K562 (cell line): ENCODE results near the gene SPATA16. TPM values are rescaled to one million over a fixed set of nuclear protein-coding genes. Genes with fewer than 3 reads are reported as not detected.

Experiments used
- ASH1L ChIP-seq: fragments of 450-650 bp; IDR thresholded peaks from 2 replicates; pipeline ENCODE4 v1.6.1; 2018; ENCODE audit warnings: borderline replicate concordance, mild to moderate bottlenecking, low read depth; ENCODE audit not compliant: partially characterized antibody
- BRCA1 ChIP-seq, 2 experiments: fragments of 450-650 bp in 1 of 2; sonication (generic) in 1 of 2; formaldehyde crosslinking in 1 of 2; IDR thresholded peaks; 2 replicates each; pipeline versions ENCODE4 v1.5.0 to v1.6.1; 2017 to 2020; ENCODE audit warnings: mild to moderate bottlenecking in 1 of 2, missing genetic modification reagents in 1 of 2
- CHD7 ChIP-seq: fragments of 200-600 bp; sonication (generic); IDR thresholded peaks from one replicate; pipeline ENCODE4 v1.6.1; 2012; ENCODE audit warnings: mild to moderate bottlenecking, low read depth, low read length, inconsistent platforms
- ETV5 ChIP-seq: sonication (generic); formaldehyde crosslinking; IDR thresholded peaks from 2 replicates; pipeline ENCODE4 v1.4.0; 2020; ENCODE audit warnings: low read depth, mild to moderate bottlenecking, missing genetic modification reagents
- HNRNPUL1 ChIP-seq: fragments of 200-400 bp; formaldehyde crosslinking; IDR thresholded peaks from 2 replicates; pipeline ENCODE4 v1.6.1; 2017; ENCODE audit warnings: low read length
- PATZ1 ChIP-seq: fragments of 250-450 bp; sonication (Bioruptor Pico); IDR thresholded peaks from 2 replicates; pipeline ENCODE4 v1.5.0; 2020; ENCODE audit warnings: mild to moderate bottlenecking, borderline replicate concordance
- POLR2G ChIP-seq: fragments of 200-400 bp; formaldehyde crosslinking; IDR thresholded peaks from 2 replicates; pipeline ENCODE4 v1.6.1; 2017; ENCODE audit warnings: low read depth, mild to moderate bottlenecking, antibody characterized with exemption, low read length, moderate library complexity
- ZNF217 ChIP-seq: sonication (generic); formaldehyde crosslinking; IDR thresholded peaks from 2 replicates; pipeline ENCODE4 v1.8.0; 2022; ENCODE audit warnings: mild to moderate bottlenecking, missing genetic modification reagents
- ZNF75A ChIP-seq: fragments of 450-650 bp; formaldehyde crosslinking; IDR thresholded peaks from 2 replicates; pipeline ENCODE4 v1.4.0; 2020; ENCODE audit warnings: mild to moderate bottlenecking
- polyA plus RNA-seq, 8 experiments: library from polyadenylated mRNA; depleted of rRNA in 4 of 8; stranded (reverse) in 5 of 8; unstranded in 3 of 8; fragments of >200 nt; fragmentation: Nextera tagmentation in 2 of 8; fragmentation: Illumina TruSeq in 1 of 8; extraction: Ambion mirVana in 2 of 8; extraction: Trizol in 1 of 8; gene quantifications; 2 replicates each; pipeline versions ENCODE4 v1.2.1 to v1.2.3, GENCODE V29; 2011 to 2014; ENCODE audit warnings: inconsistent platforms in 1 of 8, missing spikeins in 1 of 8
- total RNA-seq, 7 experiments: library from RNA; depleted of rRNA in 6 of 7; stranded (reverse); fragments of >200 nt in 6 of 7; fragmentation: Illumina TruSeq in 2 of 7; extraction: Trizol in 2 of 7; gene quantifications; 2 replicates each; pipeline versions ENCODE4 v1.2.1 to v1.2.3, GENCODE V29; 2011 to 2021; ENCODE audit warnings: low replicate concordance in 1 of 7

The SPATA16 gene
- total and polyA plus RNA-seq, 9 of the 15 experiments (the other 6 are each of a cell fraction or from before 2014, with no cell fraction given) = not detected

GRCh38 chr3:173030273-173030672, 110.8 kb downstream of the SPATA16 start (continued):
- TF ChIP-seq CHD7 (no peak), ASH1L (no peak), PATZ1 (CRISPR knock-in tag) (no peak), ZNF75A (no peak), ETV5 (CRISPR knock-in tag) (no peak), BRCA1 (IDR thresholded peaks at IDR 0.05) (no peak), BRCA1 (CRISPR knock-in tag; IDR thresholded peaks at IDR 0.05) (no peak), HNRNPUL1 (no peak), POLR2G (no peak), ZNF217 (CRISPR knock-in tag) (no peak)
